A375 (cell line): ENCODE data around the gene RNASE2. TPM values are rescaled to one million over a fixed set of nuclear protein-coding genes. Genes with fewer than 3 reads are reported as not detected.

Source experiments
- small RNA-seq: library from RNA; depleted of rRNA; stranded (forward); fragments of <200 nt; gene quantifications from one replicate; pipeline ENCODE3, GENCODE V24; 2014
- total RNA-seq: library from RNA; depleted of rRNA; stranded (reverse); fragments of >200 nt; shearing (Covaris generic); gene quantifications from 2 replicates; pipeline ENCODE4 v1.2.3, GENCODE V29; 2014; rRNA removed

Gene RNASE2
- total RNA-seq: not detected in 2 replicates

GRCh38 chr14:20954736-20955537, at the start of gene RNASE2:
Gene RNASE2, plus strand, starts transcription at chr14:20955487. Its CDS starts 285 bp downstream, at chr14:20955772.

GRCh38 chr14:20989787-20990600, 34.7 kb downstream of the RNASE2 start, which contains the start of gene METTL17:
Gene METTL17, plus strand, starts transcription at chr14:20989980. Its CDS starts 23 bp downstream, at chr14:20990003.

GRCh38 chr14:20998674-20999366, 43.5 kb downstream of the RNASE2 start, which contains the start of gene SLC39A2:
Gene SLC39A2, plus strand, starts transcription at chr14:20999293. Its CDS starts 154 bp downstream, at chr14:20999447.

Small RNAs within 50 kb of the gene (small RNA-seq; reads per million reads assigned to genes)
- gene RN7SL189P: not detected

Other genes with a start within 250 kb of the RNASE2 start
- not detected in 2 replicates for gene EDDM3A, start 209.6 kb upstream of the RNASE2 start, total RNA-seq
- gene EDDM3B, start 187.1 kb upstream of the RNASE2 start, total RNA-seq: not detected in 2 replicates
- not detected in 2 replicates for gene RNASE6, start 174.2 kb upstream of the RNASE2 start, total RNA-seq
- gene RNASE1, start 152.6 kb upstream of the RNASE2 start, total RNA-seq: not detected in 2 replicates
- gene RNASE3, start 64.1 kb upstream of the RNASE2 start, total RNA-seq: not detected in 2 replicates
- 77.0 and 88.5 TPM in 2 replicates for gene METTL17, start 34.5 kb downstream of the RNASE2 start, total RNA-seq
- not detected in 2 replicates for gene SLC39A2, start 43.8 kb downstream of the RNASE2 start, total RNA-seq
- 3.4 and 4.2 TPM in 2 replicates for gene NDRG2, start 69.6 kb downstream of the RNASE2 start, total RNA-seq
- gene TPPP2, start 74.7 kb downstream of the RNASE2 start, total RNA-seq: not detected in 2 replicates
- not detected in 2 replicates for gene RNASE13, start 79.3 kb downstream of the RNASE2 start, total RNA-seq
- gene RNASE7, start 86.9 kb downstream of the RNASE2 start, total RNA-seq: not detected in 2 replicates
- gene RNASE8, start 102.3 kb downstream of the RNASE2 start, total RNA-seq: not detected in 2 replicates
- 25.5 and 27.5 TPM in 2 replicates for gene ARHGEF40, start 114.8 kb downstream of the RNASE2 start, total RNA-seq
- gene ZNF219, start 143.2 kb downstream of the RNASE2 start, total RNA-seq: 4.4 and 7.0 TPM in 2 replicates
- gene TMEM253, start 145.6 kb downstream of the RNASE2 start, total RNA-seq: 0.53 TPM in 1 of 2 replicates, not detected in the other
- gene OR5AU1, start 200.6 kb downstream of the RNASE2 start, total RNA-seq: not detected in 2 replicates